K562 (cell line): ENCODE data around the gene L3MBTL3.

ENCODE experiments used
- CREB1 ChIP-seq, 2 experiments: sonication (generic) in 1 of 2; formaldehyde crosslinking in 1 of 2; IDR thresholded peaks; 2 replicates each; pipeline versions ENCODE4 v1.6.1 to v1.8.0; 2012 to 2022; ENCODE audit warnings: inconsistent platforms in 1 of 2, mild to moderate bottlenecking in 1 of 2, missing genetic modification reagents in 1 of 2, moderate library complexity in 1 of 2
- CTCF ChIP-seq, 3 experiments: IDR thresholded peaks in 2 of 3; conservative IDR thresholded peaks in 1 of 3; 2 replicates each; pipeline ENCODE4 v1.5.1; 2011 to 2012; ENCODE audit warnings: low read length in 3 of 3, mild to moderate bottlenecking in 3 of 3, control low read depth in 2 of 3, improper control_type of control experiment in 1 of 3, inconsistent platforms in 1 of 3, low read depth in 1 of 3, mixed read lengths in 1 of 3, moderate library complexity in 1 of 3; ENCODE audit not compliant: insufficient read depth in 2 of 3
- FOS ChIP-seq: IDR thresholded peaks from 3 replicates; pipeline ENCODE4 v1.6.1; 2011; ENCODE audit not compliant: insufficient read length; ENCODE audit errors: extremely low read depth
- MAX ChIP-seq: sonication (generic); formaldehyde crosslinking; IDR thresholded peaks from 2 replicates; pipeline ENCODE4 v1.9.0; 2022; ENCODE audit warnings: mild to moderate bottlenecking, missing genetic modification reagents
- MTF1 ChIP-seq: fragments of 250-450 bp; sonication (Bioruptor Pico); IDR thresholded peaks from 2 replicates; pipeline ENCODE4 v1.9.0; 2021; ENCODE audit warnings: moderate library complexity, mild to moderate bottlenecking, inconsistent platforms, borderline replicate concordance
- SIN3A ChIP-seq, 2 experiments: fragments of 150-350 bp in 1 of 2; IDR thresholded peaks; 2 replicates each; pipeline ENCODE4 v1.6.1; 2011 to 2016; ENCODE audit warnings: borderline replicate concordance in 2 of 2, low read depth in 2 of 2, low read length in 2 of 2, mild to moderate bottlenecking in 2 of 2, moderate library complexity in 2 of 2; ENCODE audit not compliant: control insufficient read depth in 1 of 2
- SMAD1 ChIP-seq: fragments of 150-350 bp; IDR thresholded peaks from 2 replicates; pipeline ENCODE4 v1.6.1; 2014; ENCODE audit warnings: low read length, low read depth; ENCODE audit not compliant: partially characterized antibody
- ZNF232 ChIP-seq: sonication (generic); formaldehyde crosslinking; IDR thresholded peaks from 2 replicates; pipeline ENCODE4 v1.8.0; 2022; ENCODE audit warnings: mild to moderate bottlenecking, missing genetic modification reagents

- TF ChIP-seq SMAD1 (no peak), ZNF232 (CRISPR knock-in tag) (no peak), MAX (CRISPR knock-in tag) (no peak), FOS (no peak), CTCF (IDR thresholded peaks at IDR 0.05 in 2 of 3, conservative IDR thresholded peaks at IDR 0.05 in 1 of 3; ENCODE audit: insufficient read depth in 2 of 3, low read depth in 1 of 3, low read length in 3 of 3) (no peak), CREB1 (IDR thresholded peaks at IDR 0.05) (no peak), CREB1 (CRISPR knock-in tag; IDR thresholded peaks at IDR 0.05) (no peak), MTF1 (CRISPR knock-in tag) (no peak), SIN3A (IDR thresholded peaks at IDR 0.05; ENCODE audit: borderline replicate concordance in 2 of 2, control insufficient read depth in 1 of 2, low read depth in 2 of 2, low read length in 2 of 2) (no peak)
These were observed 27.2 kb downstream of the L3MBTL3 start for GRCh38 chr6:130045622-130046021.
